Trophoblast cell (in vitro differentiated cells and primary cell): ENCODE measurements around the gene SNCG.

Experiments
- DNase-seq, 2 donors: peaks; one replicate each; pipeline ENCODE4 v3.0.0-alpha.2; 2016
- H2AFZ ChIP-seq: 2 replicates; pipeline ENCODE4 v1.6.1; 2013; ENCODE audit warnings: low read length, moderate library complexity, mild to moderate bottlenecking; ENCODE audit not compliant: insufficient read depth, poor library complexity
- H2AK5ac ChIP-seq: 2 replicates; pipeline ENCODE4 v1.6.1; 2013; ENCODE audit warnings: mild to moderate bottlenecking, low read length
- H2BK120ac ChIP-seq: 2 replicates; pipeline ENCODE4 v1.6.1; 2013; ENCODE audit warnings: low read length, mild to moderate bottlenecking, moderate library complexity; ENCODE audit not compliant: insufficient read depth, poor library complexity
- H2BK12ac ChIP-seq: 2 replicates; pipeline ENCODE4 v1.6.1; 2013; ENCODE audit warnings: mild to moderate bottlenecking, low read length, moderate library complexity
- H2BK5ac ChIP-seq: 2 replicates; pipeline ENCODE4 v1.6.1; 2013; ENCODE audit warnings: low read length, low read depth, moderate library complexity, mild to moderate bottlenecking; ENCODE audit not compliant: poor library complexity
- H3K14ac ChIP-seq: 2 replicates; pipeline ENCODE4 v1.6.1; 2013; ENCODE audit warnings: mild to moderate bottlenecking, low read length
- H3K18ac ChIP-seq: 2 replicates; pipeline ENCODE4 v1.6.1; 2013; ENCODE audit warnings: mild to moderate bottlenecking, low read length
- H3K23ac ChIP-seq: 2 replicates; pipeline ENCODE4 v1.6.1; 2013; ENCODE audit warnings: low read length
- H3K27ac ChIP-seq: 2 replicates; pipeline ENCODE4 v1.5.1; 2013; ENCODE audit warnings: low read depth, mild to moderate bottlenecking, inconsistent platforms, low read length, moderate library complexity
- H3K27me3 ChIP-seq: 2 replicates; pipeline ENCODE4 v1.6.1; 2013; ENCODE audit warnings: inconsistent platforms, mild to moderate bottlenecking, low read length, moderate library complexity; ENCODE audit not compliant: insufficient read depth
- H3K36me3 ChIP-seq, 2 experiments: 1 replicate in 1 of 2; 2 replicates in 1 of 2; pipeline ENCODE4 v1.6.1; 2013; ENCODE audit warnings: low read length in 2 of 2, mild to moderate bottlenecking in 2 of 2, moderate library complexity in 1 of 2; ENCODE audit not compliant: insufficient read depth in 2 of 2, control insufficient read depth in 1 of 2
- H3K4ac ChIP-seq: 2 replicates; pipeline ENCODE4 v1.6.1; 2013; ENCODE audit warnings: low read depth, mild to moderate bottlenecking, low read length, moderate library complexity
- H3K4me1 ChIP-seq, 2 experiments: 1 replicate in 1 of 2; 2 replicates in 1 of 2; pipeline ENCODE4 v1.6.1; 2013; ENCODE audit warnings: low read length in 2 of 2, mild to moderate bottlenecking in 2 of 2, moderate library complexity in 1 of 2; ENCODE audit not compliant: insufficient read depth in 2 of 2, control insufficient read depth in 1 of 2
- H3K4me2 ChIP-seq: 2 replicates; pipeline ENCODE4 v1.6.1; 2013; ENCODE audit warnings: inconsistent platforms, mild to moderate bottlenecking, low read length, moderate library complexity
- H3K4me3 ChIP-seq: 2 replicates; pipeline ENCODE4 v1.5.1; 2013; ENCODE audit warnings: mild to moderate bottlenecking, low read depth, low read length, inconsistent platforms
- H3K79me1 ChIP-seq: one replicate; pipeline ENCODE4 v1.6.1; 2013; ENCODE audit warnings: low read length
- H3K79me2 ChIP-seq: 2 replicates; pipeline ENCODE4 v1.6.1; 2013; ENCODE audit warnings: low read length, mild to moderate bottlenecking; ENCODE audit not compliant: control insufficient read depth, insufficient read depth, poor library complexity
- H3K9ac ChIP-seq: 2 replicates; pipeline ENCODE4 v1.6.1; 2013; ENCODE audit warnings: mild to moderate bottlenecking, low read length
- H3K9me3 ChIP-seq: 2 replicates; pipeline ENCODE4 v1.6.1; 2013; ENCODE audit warnings: low read depth, mild to moderate bottlenecking, control low read depth, inconsistent platforms, low read length; ENCODE audit not compliant: insufficient read depth
- H4K12ac ChIP-seq: 2 replicates; pipeline ENCODE4 v1.6.1; 2013; ENCODE audit warnings: low read depth, mild to moderate bottlenecking, low read length, moderate library complexity
- H4K8ac ChIP-seq: 2 replicates; pipeline ENCODE4 v1.6.1; 2013; ENCODE audit warnings: low read depth, mild to moderate bottlenecking, low read length, moderate library complexity
- H4K91ac ChIP-seq: one replicate; pipeline ENCODE4 v1.6.1; 2013; ENCODE audit warnings: low read depth, mild to moderate bottlenecking, low read length, moderate library complexity
- WGBS: extraction: QIAGEN DNeasy Blood & Tissue Kit; methylation state at CpG from one replicate; pipeline ENCODE4 v1.1.7; 2013; ENCODE audit warnings: missing lambda C conversion rate; ENCODE audit not compliant: insufficient read length, insufficient coverage; ENCODE audit errors: extremely low coverage; 5-methylcytosine and 5-hydroxymethylcytosine counted together

Gene SNCG

DNA sequence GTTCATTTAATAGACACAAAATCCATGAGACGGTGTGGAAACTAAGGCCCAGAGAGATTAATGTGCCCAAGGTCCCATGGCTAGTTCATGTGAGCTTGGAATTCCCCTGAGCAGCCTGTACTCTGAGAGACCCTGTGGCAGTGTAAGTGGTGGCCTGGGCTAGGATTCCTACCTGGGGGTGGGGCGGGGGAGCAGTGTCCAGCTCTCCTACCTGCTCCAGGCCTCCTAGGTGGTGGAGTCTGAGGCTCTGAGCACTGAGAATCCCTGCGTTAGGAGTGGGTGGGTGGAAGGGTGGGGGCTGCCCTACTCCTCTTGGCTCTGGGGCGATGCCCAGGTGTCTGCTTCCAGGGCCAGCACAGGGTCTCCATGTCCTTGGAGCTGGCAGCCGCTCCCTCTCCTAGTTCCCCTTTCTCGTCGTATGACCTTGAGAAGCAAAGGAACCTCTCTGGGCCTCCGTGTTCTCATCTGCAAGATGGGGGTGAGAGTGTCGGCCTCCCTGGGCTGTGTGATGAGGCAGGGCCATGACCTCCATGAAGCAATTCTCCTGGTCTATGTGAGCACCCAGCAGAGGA lies 2.5 kb downstream of the SNCG start:
- Histone ChIP-seq H4K91ac (no peak overlapping the region), H3K4me3 (no peak overlapping the region), H3K36me3 (no peaks in the 10 kb centered on the region), H3K27ac (no peak overlapping the region), H3K18ac (no peak overlapping the region), H3K9ac (no peak overlapping the region), H3K79me2 (no peaks in the 10 kb centered on the region), H3K9me3 (peaks cover 6% of the 10 kb centered on the region), H3K79me1 (peaks cover 5% of the 10 kb centered on the region), H3K23ac (no peak overlapping the region), H3K27me3 (no peaks in the 10 kb centered on the region), H2AK5ac (no peak overlapping the region), H2BK5ac (no peak overlapping the region), H3K4me1 (peaks cover 16 to 30% of the 10 kb centered on the region in 2 experiments), H2BK120ac (no peak overlapping the region), H3K14ac (no peak overlapping the region), H4K8ac (no peak overlapping the region), H2BK12ac (no peak overlapping the region), H3K4ac (no peak overlapping the region), H4K12ac (no peak overlapping the region), H2AFZ (no peak overlapping the region), H3K4me2 (no peak overlapping the region)
- no peak for DNase-seq
- no CpG with 5 or more reads among the region's 9 CpGs for WGBS

DNA sequence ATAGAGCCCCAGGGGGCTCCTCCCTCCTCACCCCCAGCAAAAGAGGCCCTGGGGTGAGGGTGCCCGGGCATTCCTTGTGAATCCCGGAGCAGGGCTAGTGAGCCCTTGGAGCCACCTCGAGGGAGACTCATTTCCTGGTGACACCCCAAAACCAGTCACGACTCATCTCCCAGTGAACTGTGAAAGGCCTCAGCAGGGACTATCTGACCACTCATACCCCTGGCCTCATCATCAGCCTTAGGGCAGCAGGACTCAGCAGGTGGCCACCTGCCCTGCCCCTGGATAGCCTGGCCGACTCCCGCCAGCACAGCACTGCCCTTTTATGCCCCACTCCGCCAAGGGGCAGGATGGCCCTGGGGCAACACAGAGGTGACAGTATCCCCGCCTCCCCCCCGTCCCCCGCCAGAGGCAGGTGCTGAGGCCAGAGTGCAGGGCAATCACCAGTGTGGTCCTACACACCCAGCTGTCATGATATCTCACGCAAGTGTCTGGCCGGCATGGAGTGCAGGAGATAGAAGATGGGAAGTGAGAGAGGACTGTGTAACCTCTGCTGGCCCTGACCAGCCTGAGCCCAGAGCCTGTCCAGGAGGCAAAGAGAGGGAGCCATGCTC lies 3.2 kb downstream of the SNCG start:
- H3K27ac ChIP-seq = no peak overlapping the region
- no peak overlapping the region for H3K4me2 ChIP-seq
- H3K79me1 ChIP-seq = peaks cover 5% of the 10 kb centered on the region
- H3K18ac ChIP-seq = no peak overlapping the region
- WGBS = no CpG with 5 or more reads among the region's 12 CpGs
- no peaks in the 10 kb centered on the region for H3K27me3 ChIP-seq
- no peak overlapping the region for H2BK120ac ChIP-seq
- peaks cover 16 to 31% of the 10 kb centered on the region in 2 experiments for H3K4me1 ChIP-seq
- H4K8ac ChIP-seq = no peak overlapping the region
- H4K91ac ChIP-seq = no peak overlapping the region
- no peak overlapping the region for H3K9ac ChIP-seq
- H3K9me3 ChIP-seq = peaks cover 6% of the 10 kb centered on the region
- no peaks in the 10 kb centered on the region for H3K79me2 ChIP-seq
- H2BK12ac ChIP-seq = no peak overlapping the region
- no peak overlapping the region for H3K14ac ChIP-seq
- H3K4me3 ChIP-seq = no peak overlapping the region
- no peak for DNase-seq
- H2AK5ac ChIP-seq = no peak overlapping the region
- H3K4ac ChIP-seq = no peak overlapping the region
- no peak overlapping the region for H4K12ac ChIP-seq
- H3K23ac ChIP-seq = no peak overlapping the region
- H2BK5ac ChIP-seq = no peak overlapping the region
- H3K36me3 ChIP-seq = no peaks in the 10 kb centered on the region
- no peak overlapping the region for H2AFZ ChIP-seq

DNA sequence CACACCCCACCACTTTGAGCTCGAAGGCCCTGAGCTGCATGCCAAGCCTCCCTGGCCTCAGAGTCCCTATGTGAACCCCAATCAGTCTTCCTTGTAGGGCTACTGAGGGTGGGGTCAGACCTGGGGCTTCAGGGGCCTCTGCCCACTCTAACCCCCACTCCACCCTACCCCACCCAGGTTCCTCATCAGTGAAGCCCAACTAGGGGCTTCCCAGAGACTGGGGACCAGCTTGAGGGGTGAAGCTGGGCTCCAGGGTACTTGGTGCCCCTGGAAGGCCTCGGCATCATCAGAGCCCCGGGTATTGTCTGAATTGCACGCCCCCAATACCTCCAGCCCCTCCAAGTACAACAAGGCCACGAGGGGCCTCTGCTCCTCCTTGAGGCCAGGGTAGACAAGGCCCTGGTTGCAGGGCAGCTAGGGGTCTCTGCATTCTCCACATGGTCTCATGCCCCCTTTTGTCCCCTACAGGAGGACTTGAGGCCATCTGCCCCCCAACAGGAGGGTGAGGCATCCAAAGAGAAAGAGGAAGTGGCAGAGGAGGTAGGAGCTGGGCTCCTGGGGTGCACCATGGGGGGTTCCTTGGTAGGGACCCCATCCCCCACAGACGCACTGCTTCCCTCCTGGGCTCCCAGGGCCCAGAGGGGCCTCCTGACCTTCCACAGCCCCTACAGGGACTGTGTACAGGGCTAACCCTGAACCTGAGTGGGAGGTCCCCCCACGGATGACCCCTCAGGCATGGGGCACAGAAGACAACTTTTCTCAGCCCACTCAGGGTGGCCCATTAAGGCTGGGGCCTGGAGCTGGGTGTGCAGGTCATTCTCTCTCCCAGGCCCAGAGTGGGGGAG lies 4.0 kb downstream of the SNCG start:
- Histone ChIP-seq H3K4me1 (peaks cover 16 to 31% of the 10 kb centered on the region in 2 experiments), H4K91ac (no peak overlapping the region), H3K79me1 (peaks cover 5% of the 10 kb centered on the region), H3K4me3 (no peak overlapping the region), H3K79me2 (no peaks in the 10 kb centered on the region), H3K27me3 (no peaks in the 10 kb centered on the region), H3K4me2 (no peak overlapping the region), H2BK120ac (no peak overlapping the region), H2BK5ac (no peak overlapping the region), H3K9ac (no peak overlapping the region), H4K12ac (no peak overlapping the region), H3K27ac (no peak overlapping the region), H3K4ac (no peak overlapping the region), H3K23ac (no peak overlapping the region), H3K9me3 (peaks cover 6% of the 10 kb centered on the region), H3K14ac (no peak overlapping the region), H4K8ac (no peak overlapping the region), H3K36me3 (no peaks in the 10 kb centered on the region), H2AFZ (no peak overlapping the region), H3K18ac (no peak overlapping the region), H2AK5ac (no peak overlapping the region), H2BK12ac (no peak overlapping the region)
- no peak for DNase-seq
- no CpG with 5 or more reads among the region's 7 CpGs for WGBS

DNA sequence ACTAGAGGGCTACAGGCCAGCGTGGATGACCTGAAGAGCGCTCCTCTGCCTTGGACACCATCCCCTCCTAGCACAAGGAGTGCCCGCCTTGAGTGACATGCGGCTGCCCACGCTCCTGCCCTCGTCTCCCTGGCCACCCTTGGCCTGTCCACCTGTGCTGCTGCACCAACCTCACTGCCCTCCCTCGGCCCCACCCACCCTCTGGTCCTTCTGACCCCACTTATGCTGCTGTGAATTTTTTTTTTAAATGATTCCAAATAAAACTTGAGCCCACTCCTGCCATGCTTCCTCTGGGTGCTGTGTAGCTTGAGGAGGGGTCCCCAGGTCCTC lies 4.5 kb downstream of the SNCG start:
- no CpG with 5 or more reads among the region's 7 CpGs for WGBS

More for the DNA sequence above, 4.5 kb downstream of the SNCG start:
- Histone ChIP-seq H3K4ac (no peak overlapping the region), H3K4me3 (no peak overlapping the region), H3K27ac (no peak overlapping the region), H3K27me3 (no peaks in the 10 kb centered on the region), H2AFZ (no peak overlapping the region), H2BK5ac (no peak overlapping the region), H4K91ac (no peak overlapping the region), H3K79me2 (no peaks in the 10 kb centered on the region), H3K9me3 (peaks cover 6% of the 10 kb centered on the region), H3K36me3 (no peaks in the 10 kb centered on the region), H3K4me1 (peaks cover 16 to 27% of the 10 kb centered on the region in 2 experiments), H2BK12ac (no peak overlapping the region), H3K4me2 (no peak overlapping the region), H3K23ac (no peak overlapping the region), H3K79me1 (peaks cover 5% of the 10 kb centered on the region), H3K14ac (no peak overlapping the region), H4K8ac (no peak overlapping the region), H3K18ac (no peak overlapping the region), H2BK120ac (no peak overlapping the region), H3K9ac (no peak overlapping the region), H2AK5ac (no peak overlapping the region), H4K12ac (no peak overlapping the region)
- DNase-seq = no peak
